HCEC 1CT (cell line): ENCODE results near the gene SHPK.

Experiments
- DNase-seq: peaks from one replicate; pipeline ENCODE4 v3.0.0-alpha.2; 2017

The SHPK gene, protein sequence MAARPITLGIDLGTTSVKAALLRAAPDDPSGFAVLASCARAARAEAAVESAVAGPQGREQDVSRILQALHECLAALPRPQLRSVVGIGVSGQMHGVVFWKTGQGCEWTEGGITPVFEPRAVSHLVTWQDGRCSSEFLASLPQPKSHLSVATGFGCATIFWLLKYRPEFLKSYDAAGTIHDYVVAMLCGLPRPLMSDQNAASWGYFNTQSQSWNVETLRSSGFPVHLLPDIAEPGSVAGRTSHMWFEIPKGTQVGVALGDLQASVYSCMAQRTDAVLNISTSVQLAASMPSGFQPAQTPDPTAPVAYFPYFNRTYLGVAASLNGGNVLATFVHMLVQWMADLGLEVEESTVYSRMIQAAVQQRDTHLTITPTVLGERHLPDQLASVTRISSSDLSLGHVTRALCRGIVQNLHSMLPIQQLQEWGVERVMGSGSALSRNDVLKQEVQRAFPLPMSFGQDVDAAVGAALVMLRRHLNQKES

DNA sequence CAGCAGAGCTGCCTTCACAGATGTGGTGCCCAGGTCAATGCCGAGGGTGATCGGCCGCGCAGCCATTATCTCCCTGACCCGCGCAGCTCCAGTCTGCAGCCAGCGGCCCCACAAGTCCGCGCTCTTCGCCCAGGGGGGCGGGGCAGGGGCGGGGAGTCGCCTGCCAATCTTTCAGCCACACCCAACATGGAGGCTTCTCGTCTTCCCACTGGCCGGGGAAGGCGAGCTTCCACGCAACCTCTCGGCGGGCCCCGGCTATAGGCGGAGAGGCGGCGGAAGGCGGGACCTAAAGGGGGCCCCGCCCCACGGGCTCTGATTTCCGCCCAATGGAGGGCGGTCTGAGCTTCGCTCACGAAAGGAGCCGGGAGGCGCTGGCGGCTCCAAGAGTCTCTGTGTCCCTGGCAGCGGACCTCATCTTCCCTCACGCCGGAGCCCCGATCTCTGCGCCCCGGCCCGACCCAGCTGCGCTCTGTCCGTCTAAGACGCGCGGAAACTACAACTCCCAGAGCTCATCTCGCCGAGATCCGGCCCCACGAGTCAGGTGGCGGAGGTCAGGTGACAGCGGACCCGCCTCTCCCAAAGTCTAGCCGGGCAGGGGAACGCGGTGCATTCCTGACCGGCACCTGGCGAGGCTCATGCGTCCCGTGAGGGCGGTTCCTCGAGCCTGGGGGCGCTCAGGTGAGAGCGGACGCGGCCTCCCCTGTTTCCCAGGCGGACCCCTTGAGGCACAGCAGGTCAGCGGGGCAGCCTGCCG is at the start of gene SHPK, which contains the start of gene CTNS:
Gene SHPK (minus strand): TSS at position 97 of the 754 bp plus-strand sequence. CDS start 31 bp downstream, at position 66.
Gene CTNS (plus strand): TSS at position 607 of the 754 bp plus-strand sequence. CDS start 3,447 bp downstream, outside the sequence.
- peak; percentile 98 for DNase-seq

DNA sequence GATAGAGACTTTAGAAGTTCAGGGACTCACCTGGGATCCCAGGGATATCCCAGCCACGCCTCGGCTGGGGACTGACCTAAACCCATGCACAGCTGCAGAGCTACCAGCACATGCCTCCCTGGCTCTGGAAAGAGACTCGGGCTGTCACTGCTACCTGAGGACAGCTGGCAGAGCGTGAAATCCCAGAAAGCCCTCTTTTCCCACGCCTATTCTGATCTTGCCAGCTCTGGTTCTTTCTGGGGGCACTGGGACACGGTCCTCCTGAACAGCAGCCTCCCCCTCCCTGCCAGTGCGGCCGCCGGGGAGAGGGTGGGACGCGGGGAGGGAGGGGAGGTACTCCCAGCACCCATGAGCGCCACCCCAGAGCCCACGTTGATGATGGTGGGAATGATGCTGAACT is 49.1 kb upstream of the SHPK start:
- DNase-seq: no peak

DNA sequence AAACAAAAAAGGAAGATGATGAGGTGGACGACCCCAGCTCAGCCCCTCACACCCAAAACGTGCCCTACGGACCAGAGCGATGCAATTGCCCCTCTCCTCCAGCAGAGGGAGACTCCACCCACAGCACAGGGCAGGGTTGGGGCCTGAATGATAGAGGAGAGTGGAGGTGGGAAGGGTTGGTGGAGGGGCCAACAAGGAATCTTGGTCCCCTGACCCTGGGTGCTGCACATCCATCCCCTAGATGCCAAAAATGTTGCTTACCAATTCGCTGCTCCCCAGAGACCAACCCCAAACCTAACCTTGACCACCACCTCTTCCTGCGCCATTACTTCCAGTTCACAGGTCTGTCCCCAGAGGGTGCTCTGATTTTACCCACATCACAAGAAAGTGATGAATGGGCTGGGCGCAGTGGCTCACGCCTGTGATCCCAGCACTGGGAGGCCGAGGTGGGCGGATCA is 47.0 kb upstream of the SHPK start:
- peak; percentile 20 for DNase-seq

DNA sequence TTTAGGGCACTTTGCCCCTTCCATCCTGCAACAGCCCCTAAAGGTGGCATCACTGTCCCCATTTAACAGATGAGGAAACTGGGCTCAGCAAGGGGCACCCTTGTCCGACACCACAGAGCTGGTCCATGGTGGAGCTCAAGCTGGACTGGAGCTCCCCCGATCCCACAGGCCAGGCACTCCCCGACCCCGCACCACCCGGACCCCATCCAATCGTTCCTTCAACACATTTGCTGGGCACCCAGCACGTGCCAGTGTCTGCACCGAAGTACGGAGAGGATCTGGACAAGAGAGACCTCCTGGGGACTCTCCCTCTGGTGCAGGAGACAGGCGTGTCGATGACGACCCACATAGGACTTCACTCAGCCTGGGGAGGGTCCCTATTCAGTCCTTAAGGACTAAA is 46.0 kb upstream of the SHPK start:
- DNase-seq: no peak

DNA sequence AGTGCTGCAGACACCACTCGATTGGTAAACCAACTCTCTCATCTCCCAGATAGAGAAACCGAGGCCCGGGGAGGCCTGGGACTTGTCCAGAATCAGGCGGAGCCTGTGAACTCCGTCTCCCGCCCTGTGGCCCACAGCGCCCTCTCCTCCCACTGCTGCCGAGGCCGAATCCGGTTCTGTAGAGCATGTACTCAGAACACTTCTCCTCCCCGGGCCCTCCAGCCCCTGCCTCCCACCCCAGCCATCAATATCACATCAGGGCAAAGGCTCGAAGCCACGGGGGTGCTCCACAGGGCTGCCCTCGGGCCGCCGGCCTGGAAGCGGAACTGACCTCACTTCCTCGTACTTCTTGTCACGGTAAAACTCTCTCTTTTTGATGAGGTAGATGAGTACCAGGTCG is 45.5 kb upstream of the SHPK start:
- DNase-seq: no peak

DNA sequence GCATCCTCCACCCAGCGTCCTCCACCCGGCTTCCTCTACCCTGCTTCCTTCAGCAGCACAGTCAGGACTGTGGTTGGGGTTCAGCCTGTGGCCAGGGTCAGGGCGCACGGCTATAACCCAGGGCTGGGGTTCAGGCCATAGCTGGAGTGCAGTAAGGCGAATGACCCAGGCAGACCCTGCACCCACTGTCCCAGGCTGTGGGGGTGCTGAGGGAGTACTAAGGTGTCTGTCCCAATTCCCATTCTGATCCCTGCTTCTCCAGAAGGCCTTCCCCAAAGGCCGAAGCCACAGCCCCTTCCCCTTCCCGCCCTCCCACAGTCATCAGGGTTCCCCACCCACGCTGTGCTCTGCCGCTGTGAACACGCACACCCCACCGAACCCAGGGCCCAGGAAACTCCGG is 45.0 kb upstream of the SHPK start:
- no peak for DNase-seq

DNA sequence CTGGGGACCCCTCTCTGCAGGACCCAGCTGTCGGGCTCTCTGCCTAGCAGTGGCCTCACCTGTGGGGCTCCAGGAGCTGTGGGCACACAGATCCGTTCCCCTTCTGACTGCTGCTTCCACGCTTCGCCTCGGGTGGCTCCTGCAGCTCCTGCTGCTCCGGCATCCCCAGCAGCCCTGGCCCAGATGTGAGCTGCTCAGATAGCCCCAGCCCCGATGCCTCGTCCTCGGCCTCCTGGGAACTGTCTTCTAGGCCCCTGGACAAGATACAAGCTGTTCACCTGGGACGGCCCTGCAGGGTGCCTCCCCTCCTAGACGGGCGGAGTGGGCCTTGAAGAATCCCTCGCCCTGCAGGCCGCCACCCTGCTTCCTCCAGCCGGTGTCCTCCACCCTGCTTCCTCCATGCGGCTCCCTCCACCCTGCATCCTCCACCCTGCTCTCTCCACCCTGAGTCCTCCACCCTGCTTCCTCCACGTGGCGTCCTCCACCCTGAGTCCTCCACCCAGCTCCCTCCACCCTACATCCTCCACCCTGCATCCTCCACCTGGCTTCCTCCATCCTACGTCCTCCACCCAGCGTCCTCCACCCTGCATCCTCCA is 43.6 kb upstream of the SHPK start:
- DNase-seq: no peak

DNA sequence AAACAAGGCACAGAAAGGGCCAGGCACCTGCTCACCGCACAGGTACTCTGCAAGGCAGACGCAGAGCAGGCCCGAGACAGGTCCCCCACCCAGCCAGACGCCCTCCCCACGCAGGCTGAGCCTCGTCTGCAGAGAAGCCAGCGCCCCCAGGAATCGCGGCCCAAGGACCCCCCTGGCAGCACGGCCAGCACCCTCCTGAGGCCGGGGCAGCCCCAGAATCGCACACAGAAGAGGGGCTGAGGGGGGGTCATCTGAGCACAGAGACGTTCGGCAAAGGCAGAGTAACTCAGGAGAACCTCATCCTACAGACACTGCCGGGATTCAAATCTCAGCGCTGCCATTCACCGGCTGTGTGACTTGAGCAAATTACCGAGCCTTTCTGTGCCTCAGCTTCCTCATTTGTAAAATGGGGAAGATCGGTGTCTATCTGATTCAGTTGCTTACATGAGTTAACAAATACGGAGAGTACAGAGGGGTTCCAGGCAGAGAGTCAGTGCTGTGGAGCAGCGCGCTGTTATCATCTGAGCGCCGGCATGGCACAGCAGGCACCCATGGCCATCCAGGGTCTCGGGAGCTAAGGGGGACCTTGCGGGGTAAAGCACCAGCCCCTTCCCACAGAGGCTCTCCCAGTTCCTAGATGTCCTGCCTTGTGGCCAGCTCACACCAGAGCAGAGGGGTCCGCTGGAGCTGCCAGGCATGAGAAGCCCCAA is 42.9 kb upstream of the SHPK start:
- DNase-seq: no peak

DNA sequence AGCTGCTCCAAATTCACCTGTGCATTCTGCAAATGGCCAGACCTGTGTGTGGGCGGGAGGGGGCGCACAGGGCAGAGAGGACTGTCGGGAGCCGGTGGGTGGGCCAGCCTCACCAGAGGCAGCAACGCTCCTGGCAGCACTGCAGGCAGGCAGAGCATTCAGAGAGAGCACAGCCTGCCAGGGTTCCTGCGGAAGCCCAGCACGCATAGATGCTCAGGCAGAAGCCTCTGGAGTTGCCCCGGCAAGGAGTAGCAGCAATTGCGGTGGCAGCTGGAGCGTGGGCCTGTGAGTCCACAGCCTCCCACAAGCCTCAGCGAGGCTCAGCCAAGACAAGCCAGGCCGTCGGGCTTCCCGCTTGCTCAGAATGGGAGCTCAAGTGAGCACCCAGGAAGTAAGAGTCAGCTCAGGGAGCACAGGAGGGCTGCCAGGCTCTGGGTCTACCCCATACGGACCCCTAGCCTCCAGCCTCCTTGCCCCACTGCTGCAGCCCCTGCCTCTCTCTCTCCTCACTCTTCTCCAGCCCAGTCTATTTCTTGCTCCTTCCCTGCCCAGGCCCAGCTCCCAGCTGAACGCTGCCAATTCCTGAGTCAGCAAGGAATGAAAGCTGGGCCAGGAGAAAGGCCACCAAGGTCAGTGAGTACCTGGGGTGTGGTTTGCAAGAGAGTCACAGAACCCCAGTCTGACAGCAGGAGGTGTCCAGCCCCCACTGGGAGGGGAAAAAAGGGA is 42.2 kb upstream of the SHPK start:
- DNase-seq: no peak

DNA sequence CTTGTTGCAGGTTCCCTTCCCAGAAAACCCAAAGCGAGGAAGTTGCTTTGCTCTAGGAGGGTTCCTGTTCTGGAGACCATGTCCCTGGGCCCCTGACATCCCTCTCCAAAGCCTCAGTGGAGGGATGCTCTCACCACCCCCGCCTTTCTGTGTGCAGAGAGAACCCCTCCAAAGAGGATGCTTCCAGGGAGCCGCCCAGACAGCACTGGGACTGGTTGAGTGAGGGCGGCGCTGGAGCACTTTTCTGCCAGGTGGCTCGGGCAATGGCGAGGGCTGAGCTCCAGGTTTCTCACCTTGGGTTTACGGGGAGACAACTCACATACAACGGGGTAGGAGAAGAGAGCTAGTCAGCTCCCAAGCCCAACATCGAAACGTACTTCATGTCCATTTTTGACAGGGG is 39.8 kb upstream of the SHPK start:
- no peak for DNase-seq

DNA sequence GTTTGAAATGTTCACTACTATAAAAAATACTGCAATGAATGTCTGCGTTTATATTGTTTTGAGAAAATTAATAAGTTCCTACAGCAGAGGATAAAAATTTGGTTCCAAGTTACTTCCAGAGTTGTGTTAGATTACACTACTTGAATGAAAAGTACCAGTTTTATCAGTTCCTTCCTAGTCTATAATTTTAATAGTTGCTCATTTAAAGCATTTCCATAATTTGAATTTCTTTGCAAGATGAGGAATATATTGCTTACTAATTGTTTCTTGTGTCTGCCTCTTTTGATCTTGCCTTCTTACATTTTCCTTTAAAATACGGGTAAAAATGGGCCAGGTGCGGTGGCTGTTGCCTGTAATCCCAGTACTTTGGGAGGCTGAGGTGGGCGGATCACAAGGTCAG is 36.5 kb upstream of the SHPK start:
- DNase-seq: no peak

DNA sequence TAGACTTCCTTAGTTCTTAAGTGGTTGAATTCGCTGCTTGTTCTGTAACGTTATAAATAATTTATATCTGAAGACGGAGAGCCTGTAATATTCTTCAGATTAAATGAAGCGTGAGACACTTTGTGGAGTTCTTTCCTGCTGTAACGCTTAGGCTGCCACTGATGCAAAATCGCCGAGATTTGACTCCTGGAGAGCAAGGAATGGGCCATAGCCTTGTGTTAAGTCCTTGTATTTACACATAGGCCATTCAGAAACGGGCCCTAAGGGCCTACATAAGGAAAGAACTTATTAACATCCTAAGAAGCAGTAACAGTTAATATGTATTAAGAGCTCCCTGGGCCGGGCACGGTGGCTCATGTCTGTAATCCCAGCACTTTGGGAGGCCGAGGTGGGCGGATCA is 33.5 kb upstream of the SHPK start:
- no peak for DNase-seq

DNA sequence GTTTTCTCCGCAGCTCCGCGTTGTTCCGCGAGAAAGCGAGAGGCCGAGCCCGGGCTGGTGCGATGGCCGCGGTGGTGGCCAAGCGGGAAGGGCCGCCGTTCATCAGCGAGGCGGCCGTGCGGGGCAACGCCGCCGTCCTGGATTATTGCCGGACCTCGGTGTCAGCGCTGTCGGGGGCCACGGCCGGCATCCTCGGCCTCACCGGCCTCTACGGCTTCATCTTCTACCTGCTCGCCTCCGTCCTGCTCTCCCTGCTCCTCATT is 33.0 kb upstream of the SHPK start:
- no peak for DNase-seq

DNA sequence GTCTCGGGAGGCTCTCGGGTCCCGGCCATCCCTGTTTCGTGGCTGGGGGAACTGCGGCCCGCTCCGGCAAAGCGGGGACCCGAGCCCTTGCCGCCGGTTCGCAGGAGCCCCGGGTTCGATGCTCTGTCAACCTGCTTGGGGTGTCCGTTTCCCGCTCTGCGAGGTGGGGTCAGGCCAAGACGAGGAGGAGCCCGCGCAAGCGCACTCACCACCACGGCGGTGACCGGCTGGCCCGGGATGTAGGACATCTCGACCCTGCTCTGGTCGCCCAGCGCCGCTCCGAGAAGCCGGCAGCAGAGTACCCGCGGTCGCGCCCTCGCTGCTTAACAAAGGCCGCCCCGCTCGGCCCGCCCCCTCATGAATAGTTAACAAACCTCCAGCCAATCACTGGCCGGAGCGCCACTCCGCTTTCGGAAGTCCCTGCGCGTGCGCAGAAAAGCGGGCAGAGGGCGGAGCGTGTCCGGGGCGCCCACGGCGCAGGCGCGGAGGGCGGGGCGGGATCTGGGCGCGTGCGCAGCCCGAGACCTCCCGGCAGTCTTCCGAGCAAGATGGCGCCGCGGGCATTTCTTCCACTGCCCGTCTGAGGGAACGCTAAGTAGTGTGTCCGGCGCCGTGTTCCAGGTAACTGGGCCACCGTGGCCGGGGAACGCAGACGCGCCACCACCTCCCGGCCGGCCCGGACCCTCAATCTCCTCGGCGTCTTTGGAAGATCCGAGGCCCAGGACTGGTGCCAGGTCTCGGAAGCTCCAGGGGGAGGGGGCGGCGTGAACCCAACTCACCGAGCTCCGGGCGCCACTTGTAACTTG is 32.4 kb upstream of the SHPK start, which contains the start of the genes EMC6 and TAX1BP3:
Gene EMC6 (plus strand): TSS at position 534 of the 806 bp plus-strand sequence. CDS start 335 bp downstream, outside the sequence.
Gene TAX1BP3 (minus strand): TSS at position 300 of the 806 bp plus-strand sequence. CDS start 52 bp downstream, at position 248.
- peak; percentile 96 for DNase-seq

DNA sequence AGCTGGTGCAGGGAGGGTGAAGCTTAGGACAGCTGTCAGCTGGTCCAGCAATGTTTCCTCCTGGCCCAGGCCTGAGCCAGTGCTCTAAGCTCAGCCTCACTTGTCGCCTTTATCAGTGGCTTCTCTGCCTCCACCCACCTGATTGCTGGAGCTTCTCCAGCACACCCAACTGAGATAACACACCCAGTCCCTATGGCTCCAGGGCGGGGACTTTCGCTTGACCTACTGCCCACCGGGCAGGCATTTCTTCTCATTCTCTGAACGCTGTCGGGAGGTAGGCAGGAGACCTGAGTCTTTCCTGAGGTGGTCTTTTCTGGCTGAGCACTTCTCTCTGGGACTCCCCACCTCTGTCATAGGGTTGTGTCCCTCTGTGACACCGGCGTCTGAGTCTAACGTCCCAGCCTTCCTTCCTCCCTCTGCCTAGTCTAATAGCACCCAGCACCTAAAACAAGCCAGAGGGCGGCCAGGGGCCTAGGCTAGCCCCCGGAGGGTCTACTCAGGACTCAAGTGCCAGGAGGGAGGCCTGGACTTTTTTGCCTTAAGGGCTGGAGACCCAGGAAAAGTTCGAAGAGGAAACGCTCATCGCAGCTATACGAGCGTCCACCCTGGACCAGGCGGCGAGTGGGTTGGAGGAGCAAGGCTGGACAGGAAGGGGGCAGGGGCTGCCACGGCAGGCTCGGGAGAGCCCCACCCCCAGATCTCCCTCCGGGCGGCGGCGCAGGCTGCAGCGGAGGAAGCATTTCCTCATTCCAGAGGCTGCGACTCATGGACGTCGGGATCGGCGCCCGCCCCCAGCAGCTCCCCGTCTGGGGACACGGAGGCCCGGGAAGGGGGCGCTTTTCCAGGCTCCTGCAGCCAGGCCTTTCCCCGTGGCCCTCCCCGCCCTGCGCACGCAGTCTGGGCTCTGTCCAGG is 31.6 kb upstream of the SHPK start:
- DNase-seq: peak; percentile 89

DNA sequence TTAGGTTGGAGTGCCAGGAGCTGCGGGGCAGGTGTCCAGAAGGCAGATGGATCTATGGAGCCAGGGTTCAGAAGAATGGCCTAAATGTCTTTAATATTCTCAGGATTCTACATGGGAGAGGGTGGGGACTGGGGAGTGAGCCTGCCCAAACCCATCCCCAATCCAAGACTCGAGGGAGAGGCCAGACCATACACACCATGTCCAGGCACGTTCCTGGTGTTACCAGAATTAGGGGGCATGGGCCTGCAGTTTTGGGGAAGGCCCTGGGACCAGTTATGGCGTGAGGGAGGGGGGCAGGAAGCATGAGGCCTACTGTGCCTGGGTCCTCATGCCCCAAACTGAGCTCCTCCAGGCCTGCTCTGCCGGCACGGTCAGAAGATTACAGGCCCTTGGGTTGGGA is 30.5 kb upstream of the SHPK start:
- no peak for DNase-seq

DNA sequence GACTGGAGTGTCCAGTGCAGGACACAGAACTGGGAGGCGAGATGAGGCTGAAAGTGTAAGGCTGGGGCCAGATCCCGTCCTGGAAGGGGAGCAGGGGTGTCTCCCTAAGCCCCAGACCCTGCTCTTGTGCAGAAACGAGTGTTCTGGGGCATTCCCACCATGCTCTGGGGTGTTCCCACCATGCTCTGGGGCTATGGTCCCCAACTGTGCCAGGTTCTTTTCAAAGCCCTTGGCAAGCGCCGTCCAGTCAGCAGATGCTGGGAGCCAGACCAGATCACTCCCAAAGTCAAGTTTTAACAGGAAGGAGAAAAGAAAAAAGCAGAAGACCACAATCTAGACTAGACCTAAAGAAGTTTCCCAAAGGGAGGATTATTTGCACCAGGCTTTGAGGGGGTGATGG is 29.8 kb upstream of the SHPK start:
- DNase-seq: no peak

DNA sequence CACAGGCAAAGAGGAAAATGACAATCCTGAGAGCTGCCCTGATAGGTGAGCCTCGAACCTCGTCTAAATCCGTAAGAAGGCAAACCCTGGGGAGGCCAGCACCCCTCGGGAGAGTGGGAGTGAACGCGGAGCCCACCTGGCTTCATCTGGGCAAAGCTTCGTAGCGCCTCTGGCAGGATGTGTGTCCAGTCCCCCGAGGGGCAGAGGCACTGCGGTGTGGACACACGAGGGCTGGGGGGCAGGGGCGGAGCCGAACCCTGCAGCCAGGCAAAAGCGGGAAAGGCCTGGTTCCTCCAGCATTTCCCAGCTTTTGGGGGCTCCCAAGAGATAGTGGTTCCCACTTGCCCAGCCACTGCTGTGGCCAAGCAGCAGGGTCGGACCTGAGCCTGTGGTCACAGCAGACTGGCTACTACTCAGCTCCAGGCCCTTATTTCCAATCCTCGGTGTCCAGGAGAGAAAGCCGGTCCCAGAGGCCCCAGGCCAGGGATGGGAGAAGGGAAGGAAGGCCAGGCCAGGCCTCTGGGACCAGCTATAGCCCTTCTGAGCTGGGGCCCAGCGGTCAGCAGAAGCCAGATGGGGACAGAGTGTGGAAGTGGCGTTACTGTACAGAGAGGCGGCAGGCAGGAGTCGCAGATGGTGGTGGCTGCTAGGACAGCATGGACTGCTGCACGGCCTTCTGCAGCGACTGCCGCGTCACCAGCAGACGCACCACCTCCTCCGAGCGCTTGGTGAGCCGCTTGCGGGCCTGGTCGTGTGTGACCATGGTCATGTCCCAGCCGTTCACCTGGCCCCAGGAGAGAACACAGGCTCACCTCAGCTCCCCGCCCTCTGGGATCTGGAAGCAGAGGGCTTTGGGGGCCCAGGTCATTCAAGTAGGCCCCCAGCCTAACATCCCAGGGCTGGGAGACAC is 27.3 kb upstream of the SHPK start:
- DNase-seq: no peak

DNA sequence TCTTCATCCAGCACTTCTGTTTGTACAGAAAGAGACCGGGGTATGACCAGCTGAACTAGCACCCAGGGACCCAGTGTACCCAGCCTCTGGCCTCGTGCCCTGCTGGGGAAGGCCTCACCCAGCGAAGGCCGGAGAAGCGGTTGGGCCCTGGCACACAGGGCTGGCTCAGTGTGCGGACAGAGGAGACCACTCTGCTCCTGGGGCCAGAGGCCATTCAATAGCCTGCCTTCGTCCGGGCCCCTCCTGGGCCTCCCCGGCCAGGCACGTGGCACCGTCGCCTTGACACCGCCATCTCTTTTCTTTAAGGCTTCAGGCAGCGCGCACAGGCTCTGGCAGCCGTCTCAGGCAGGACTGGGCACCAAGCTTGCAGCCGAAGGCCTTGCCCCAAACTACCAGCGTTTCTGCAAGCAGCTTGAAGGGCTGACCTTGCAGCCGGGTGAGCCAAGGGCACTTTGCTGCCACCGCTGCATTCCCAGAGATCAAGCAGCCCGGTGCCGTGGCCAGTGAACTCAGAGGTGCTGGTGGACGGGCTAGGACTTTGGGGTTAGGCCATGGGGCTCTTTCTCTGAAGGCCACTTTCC is 24.4 kb upstream of the SHPK start:
- no peak for DNase-seq
